Liver (tissue), 3 donors: ENCODE results near the gene CAMK2B.

Source experiments
- ATF3 ChIP-seq: IDR thresholded peaks from 2 replicates; pipeline ENCODE4 v1.6.1; 2016; ENCODE audit warnings: antibody characterized with exemption
- CTCF ChIP-seq: fragments of 150-350 bp; IDR thresholded peaks from 2 replicates; pipeline ENCODE4 v1.5.1; 2017; ENCODE audit warnings: improper control_type of control experiment, low read depth, low read length; ENCODE audit not compliant: missing input control
- EGR1 ChIP-seq, 2 donors: IDR thresholded peaks; 2 replicates each; pipeline ENCODE4 v1.6.1; 2016 to 2018; ENCODE audit warnings: antibody characterized with exemption in 2 of 2, low read depth in 2 of 2
- FOXA1 ChIP-seq: IDR thresholded peaks from 2 replicates; pipeline ENCODE4 v1.6.1; 2016; ENCODE audit warnings: antibody characterized with exemption
- GABPA ChIP-seq, 2 donors: IDR thresholded peaks in 1 of 2; conservative IDR thresholded peaks in 1 of 2; 2 replicates each; pipeline ENCODE4 v1.6.1; 2016; ENCODE audit warnings: antibody characterized with exemption in 2 of 2, mild to moderate bottlenecking in 1 of 2, moderate library complexity in 1 of 2
- HNF4A ChIP-seq, 2 donors: conservative IDR thresholded peaks; 2 replicates each; pipeline ENCODE4 v1.6.1; 2016; ENCODE audit warnings: antibody characterized with exemption in 2 of 2, mild to moderate bottlenecking in 2 of 2
- JUND ChIP-seq, 2 donors: IDR thresholded peaks; 2 replicates each; pipeline ENCODE4 v1.6.1; 2016; ENCODE audit warnings: antibody characterized with exemption in 2 of 2
- MAX ChIP-seq: IDR thresholded peaks from 2 replicates; pipeline ENCODE4 v1.6.1; 2016; ENCODE audit warnings: antibody characterized with exemption
- NR2F2 ChIP-seq: IDR thresholded peaks from 2 replicates; pipeline ENCODE4 v1.6.1; 2016; ENCODE audit warnings: antibody characterized with exemption
- RAD21 ChIP-seq, 2 donors: IDR thresholded peaks; 2 replicates each; pipeline ENCODE4 v1.6.1; 2016; ENCODE audit warnings: antibody characterized with exemption in 2 of 2, mild to moderate bottlenecking in 2 of 2
- REST ChIP-seq: IDR thresholded peaks from 2 replicates; pipeline ENCODE4 v1.6.1; 2016; ENCODE audit warnings: antibody characterized with exemption, mild to moderate bottlenecking
- TAF1 ChIP-seq: conservative IDR thresholded peaks from 2 replicates; pipeline ENCODE4 v1.6.1; 2016; ENCODE audit warnings: antibody characterized with exemption, mild to moderate bottlenecking
- YY1 ChIP-seq: IDR thresholded peaks from 2 replicates; pipeline ENCODE4 v1.6.1; 2016; ENCODE audit warnings: antibody characterized with exemption, mild to moderate bottlenecking
- ZBTB33 ChIP-seq: IDR thresholded peaks from 2 replicates; pipeline ENCODE4 v1.6.1; 2016; ENCODE audit warnings: antibody characterized with exemption
- donor health status: healthy.
- donor health status: healthy.

- TF ChIP-seq EGR1 (IDR thresholded peaks at IDR 0.05; ENCODE audit: low read depth in 2 of 2): no peak
- TF ChIP-seq CTCF: no peak
- TF ChIP-seq MAX: no peak
- no peak for TF ChIP-seq RAD21 (IDR thresholded peaks at IDR 0.05)
- no peak for TF ChIP-seq REST
- no peak for TF ChIP-seq NR2F2
- no peak for TF ChIP-seq JUND (IDR thresholded peaks at IDR 0.05)
- no peak for TF ChIP-seq GABPA (IDR thresholded peaks at IDR 0.05 in 1 of 2, conservative IDR thresholded peaks at IDR 0.05 in 1 of 2)
- no peak for TF ChIP-seq YY1
- TF ChIP-seq TAF1: no peak
- no peak for TF ChIP-seq FOXA1
- TF ChIP-seq ZBTB33: no peak
- TF ChIP-seq ATF3: no peak
- TF ChIP-seq HNF4A (conservative IDR thresholded peaks at IDR 0.05): no peak
Measured at GRCh38 chr7:44194562-44195145, 130.7 kb downstream of the CAMK2B start.
